Left colon (tissue), 2 donors: ENCODE data around the gene AGAP6. TPM values are rescaled to one million over a fixed set of nuclear protein-coding genes. Genes with fewer than 3 reads are reported as not detected.
"Not testable (repeated sequence)": the region's sequence is repeated elsewhere in the genome, so short reads cannot be mapped to it uniquely, and the experiment has no call there.

ENCODE experiments used
- ATAC-seq: fragments of 200-7000 bp; cut with Tn5 transposase; one replicate; pipeline ENCODE4 v1.9.1; 2020; ENCODE audit warnings: mild to moderate bottlenecking, moderate library complexity
- DNase-seq, 2 donors: peaks; one replicate each; pipeline ENCODE4 v3.0.0-alpha.2; 2020
- intact Hi-C, 2 donors: fragments of 100-400 bp; cut with DNase I in 1 of 2; cut with micrococcal nuclease in 1 of 2; formaldehyde crosslinking; loops; one replicate each; pipeline versions ENCODE4 v1.11.2 to v1.14.0; 2022; cut with DNase I, micrococcal nuclease
- total RNA-seq, 2 donors: library from RNA; stranded (reverse); fragmentation: NEBNext Ultra II Directional; extraction: Animal tissue kit (Norgen Biotek cat#: 25700); gene quantifications; one replicate each; pipeline ENCODE4 v1.2.1, GENCODE V29; 2021
- donor health status: DM: no; HTN: no; CAD: no.
- donor health status: DM: yes; HTN: yes; CAD: no.

Gene AGAP6
- total RNA-seq, 2 donors from 2014 or later: 8.9 to 11.8 TPM

- ATAC-seq, DNase-seq, intact Hi-C loops: not testable (repeated sequence)
Observed at GRCh38 chr10:50020451-50021024, 32.3 kb downstream of the AGAP6 start.

- intact Hi-C loops: no loop called here
- no peak for DNase-seq
- no peak for ATAC-seq
Observed at GRCh38 chr10:50021646-50022045, 33.4 kb downstream of the AGAP6 start.

- DNase-seq, ATAC-seq, intact Hi-C loops: not testable (repeated sequence)
Observed at GRCh38 chr10:50024716-50025383, 36.6 kb downstream of the AGAP6 start.

GRCh38 chr10:50025627-50026026 lies 37.4 kb downstream of the AGAP6 start:
- DNase-seq: no peak
- no peak for ATAC-seq
- intact Hi-C loops: no loop called here

- intact Hi-C loops: no loop called here
- DNase-seq (no peak), ATAC-seq (no peak)
Observed at GRCh38 chr10:50027195-50027594, 39.0 kb downstream of the AGAP6 start.

GRCh38 chr10:50033481-50033880 lies 45.3 kb downstream of the AGAP6 start:
- ATAC-seq (no peak), DNase-seq (no peak)
- intact Hi-C loops: no loop called here

GRCh38 chr10:50035337-50035736 lies 47.1 kb downstream of the AGAP6 start:
- DNase-seq, ATAC-seq, intact Hi-C loops: not testable (repeated sequence)

GRCh38 chr10:50044941-50045664 lies 56.9 kb downstream of the AGAP6 start:
- no peak for ATAC-seq
- intact Hi-C loops: no loop called here
- DNase-seq: no peak

GRCh38 chr10:50046457-50046856 lies 58.3 kb downstream of the AGAP6 start:
- ATAC-seq, intact Hi-C loops, DNase-seq: not testable (repeated sequence)

- intact Hi-C loops, DNase-seq: not testable (repeated sequence)
Observed at GRCh38 chr10:50047594-50047993, 59.4 kb downstream of the AGAP6 start.

GRCh38 chr10:50051995-50052660 lies 63.9 kb downstream of the AGAP6 start:
- ATAC-seq: peak; percentile 44
- intact Hi-C loops, DNase-seq: not testable (repeated sequence)

More at GRCh38 chr10:50047594-50047993, 59.4 kb downstream of the AGAP6 start:
- not testable (repeated sequence) for ATAC-seq

GRCh38 chr10:50052778-50053376 lies 64.7 kb downstream of the AGAP6 start:
- DNase-seq, ATAC-seq, intact Hi-C loops: not testable (repeated sequence)

- intact Hi-C loops, DNase-seq: not testable (repeated sequence)
- ATAC-seq: peak; percentile 23
Observed at GRCh38 chr10:50055494-50056292, 67.5 kb downstream of the AGAP6 start.

- peak; percentile 44 for ATAC-seq
- intact Hi-C loops, DNase-seq: not testable (repeated sequence)
Observed at GRCh38 chr10:50056654-50057053, 68.4 kb downstream of the AGAP6 start.

- DNase-seq, intact Hi-C loops: not testable (repeated sequence)
Observed at GRCh38 chr10:50058727-50059126, 70.5 kb downstream of the AGAP6 start.

GRCh38 chr10:50059946-50060345 lies 71.7 kb downstream of the AGAP6 start:
- ATAC-seq, DNase-seq, intact Hi-C loops: not testable (repeated sequence)

More at GRCh38 chr10:50058727-50059126, 70.5 kb downstream of the AGAP6 start:
- peak; percentile 94 for ATAC-seq
